NCI-H2081 (cell line): ENCODE measurements around the gene UQCRHL.
A peak's percentile ranks its signal among the peaks of the same experiment; 100 is the strongest.
"Not testable (repeated sequence)": the region's sequence is repeated elsewhere in the genome, so short reads cannot be mapped to it uniquely, and the experiment has no call there.

Experiments used
- DNase-seq, 2 experiments: peaks; one replicate each; lab custom pipeline; 2025; lab: John Stamatoyannopoulos, UW

UQCRHL gene

GRCh38 chr1:15835205-15835740 lies 27.8 kb upstream of the UQCRHL start:
- peak in 1 of 2 experiments; percentile 51 for DNase-seq

GRCh38 chr1:15834406-15835204 lies 27.2 kb upstream of the UQCRHL start:
- peak; percentile 97 to 98 for DNase-seq

- DNase-seq, result peak in 1 of 2 experiments; percentile 70
Observed at GRCh38 chr1:15833842-15834405, 26.5 kb upstream of the UQCRHL start.

GRCh38 chr1:15833069-15833679 lies 25.7 kb upstream of the UQCRHL start:
- peak; percentile 53 to 73 for DNase-seq

- no peak for DNase-seq
Observed at GRCh38 chr1:15830258-15830657, 22.8 kb upstream of the UQCRHL start.

- DNase-seq, result not testable (repeated sequence)
Observed at GRCh38 chr1:15828931-15829330, 21.5 kb upstream of the UQCRHL start.

GRCh38 chr1:15827567-15827966 lies 20.1 kb upstream of the UQCRHL start:
- not testable (repeated sequence) for DNase-seq

GRCh38 chr1:15826810-15827507 lies 19.5 kb upstream of the UQCRHL start:
- no peak for DNase-seq

- no peak for DNase-seq
Observed at GRCh38 chr1:15825800-15826199, 18.4 kb upstream of the UQCRHL start.

GRCh38 chr1:15820478-15820877 lies 13.0 kb upstream of the UQCRHL start:
- no peak for DNase-seq

GRCh38 chr1:15816674-15817073 lies 9.2 kb upstream of the UQCRHL start:
- no peak for DNase-seq

- no peak for DNase-seq
Observed at GRCh38 chr1:15810073-15810472, 2.6 kb upstream of the UQCRHL start.

- no peak for DNase-seq
Observed at GRCh38 chr1:15808955-15809354, 1.5 kb upstream of the UQCRHL start.

- no peak for DNase-seq
Observed at GRCh38 chr1:15807121-15807520, 328 bp downstream of the UQCRHL start.

- DNase-seq, result no peak
Observed at GRCh38 chr1:15804060-15804459, 3.4 kb downstream of the UQCRHL start.

GRCh38 chr1:15803380-15803779 lies 4.1 kb downstream of the UQCRHL start:
- peak; percentile 52 to 57 for DNase-seq

GRCh38 chr1:15802234-15802965 lies 5.0 kb downstream of the UQCRHL start:
- DNase-seq, result no peak

GRCh38 chr1:15799928-15800835 lies 7.3 kb downstream of the UQCRHL start:
- DNase-seq, result no peak

- no peak for DNase-seq
Observed at GRCh38 chr1:15799004-15799867, 8.2 kb downstream of the UQCRHL start.
